ENCODE results near the gene NDUFAB1.

NDUFAB1 gene

DNA sequence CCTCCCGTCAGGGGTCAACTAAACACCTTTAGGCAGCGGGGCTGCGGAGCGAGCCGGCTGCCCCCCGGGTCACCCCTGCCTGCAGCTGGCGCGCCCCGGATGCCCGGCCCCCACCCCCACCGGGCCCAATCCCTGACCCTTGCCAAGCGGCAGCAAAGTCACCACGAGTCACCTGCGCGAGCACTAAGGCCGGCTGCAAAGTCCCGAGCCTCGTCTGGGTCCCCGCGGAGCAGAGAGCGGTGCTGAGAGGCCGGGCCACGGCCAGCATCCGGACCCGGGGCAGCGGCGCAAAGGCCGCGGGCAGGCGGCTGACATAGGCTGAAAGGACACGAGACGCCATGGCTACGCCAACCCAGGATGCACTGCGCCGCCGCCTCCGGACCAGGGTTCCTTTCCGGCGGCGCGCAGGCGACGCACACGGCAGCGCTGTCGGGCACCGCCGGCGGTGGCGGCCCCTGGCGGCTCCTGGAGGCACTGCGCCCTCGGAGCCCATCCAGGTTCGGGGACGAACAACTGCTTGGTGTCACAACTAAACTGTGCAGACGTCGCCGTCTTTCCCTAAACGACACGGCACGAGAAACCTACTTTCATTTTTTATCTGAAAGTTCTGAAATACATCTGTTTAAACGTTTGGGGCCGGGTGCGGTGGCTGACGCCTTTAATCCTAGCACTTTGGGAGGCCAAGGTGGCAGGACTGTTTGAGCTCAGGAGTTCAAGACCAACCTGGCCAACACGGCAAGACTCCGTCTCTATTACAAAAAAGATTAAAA lies at the start of gene NDUFAB1:
Gene NDUFAB1, minus strand, starts transcription at position 366 of the 770 bp plus-strand sequence. Its CDS starts 26 bp downstream, at position 340.
- peak; percentile 91 for DNase-seq (ENCODE audit: extremely low spot score)
- POLR2A ChIA-PET: interaction anchor here (1.0 to 1.5 kb wide), 6 partner anchors 9 to 119 kb away, joined by 3 to 6 read pairs (median 3); partner anchors contain the start of genes EARS2, GGA2 and UBFD1
- CTCF ChIA-PET: interaction anchor here (0.6 to 1.4 kb wide), 15 partner anchors 8 to 429 kb away, joined by 3 to 4 read pairs (median 3); partner anchors contain the start of genes EARS2 and UBFD1
- TF ChIP-seq FOXM1 (IDR thresholded peaks at IDR 0.05; ENCODE audit: borderline replicate concordance) (no peak), ZNF384 (IDR thresholded peaks at IDR 0.05) (no peak), BHLHE40 (IDR thresholded peaks at IDR 0.05; ENCODE audit: borderline replicate concordance) (no peak), SP1 (IDR thresholded peaks at IDR 0.05) (no peak), TARDBP (IDR thresholded peaks at IDR 0.05) (no peak), CTBP1 (IDR thresholded peaks at IDR 0.05; ENCODE audit: borderline replicate concordance) (no peak), FOXA1 (IDR thresholded peaks at IDR 0.05) (no peak), NFRKB (IDR thresholded peaks at IDR 0.05) (no peak), FOXK2 (IDR thresholded peaks at IDR 0.05) (no peak)

- ChIA-PET POLR2A (interaction anchor here (2.0 kb wide), 1 partner anchor 90 kb away, joined by 4 read pairs; no protein-coding TSS in a partner anchor), CTCF (interaction anchor here (0.7 kb wide), 1 partner anchor 29 kb away, joined by 3 read pairs; no protein-coding TSS in a partner anchor)
- TF ChIP-seq HDGF (IDR thresholded peaks at IDR 0.05; ENCODE audit: borderline replicate concordance): no peak
- TF ChIP-seq FOXM1 (IDR thresholded peaks at IDR 0.05; ENCODE audit: borderline replicate concordance): no peak
- no peak for TF ChIP-seq BHLHE40 (IDR thresholded peaks at IDR 0.05; ENCODE audit: borderline replicate concordance)
- TF ChIP-seq SP1 (IDR thresholded peaks at IDR 0.05): no peak
- no peak for TF ChIP-seq FOXA1 (IDR thresholded peaks at IDR 0.05)
- no peak for TF ChIP-seq TARDBP (IDR thresholded peaks at IDR 0.05)
- no peak for TF ChIP-seq L3MBTL2 (conservative IDR thresholded peaks at IDR 0.05)
- TF ChIP-seq NFRKB (IDR thresholded peaks at IDR 0.05): no peak
- TF ChIP-seq CTBP1 (IDR thresholded peaks at IDR 0.05; ENCODE audit: borderline replicate concordance): no peak
- no peak for TF ChIP-seq PKNOX1 (IDR thresholded peaks at IDR 0.05)
- TF ChIP-seq ZNF384 (IDR thresholded peaks at IDR 0.05): no peak
- no peak for TF ChIP-seq LEF1 (IDR thresholded peaks at IDR 0.05; ENCODE audit: borderline replicate concordance)
- TF ChIP-seq FOXK2 (IDR thresholded peaks at IDR 0.05): no peak
- TF ChIP-seq ARNT (IDR thresholded peaks at IDR 0.05): no peak
- no peak for TF ChIP-seq ELF4 (IDR thresholded peaks at IDR 0.05)
- TF ChIP-seq SUZ12 (IDR thresholded peaks at IDR 0.05): no peak
- DNase-seq (ENCODE audit: extremely low spot score): no peak
Observed at GRCh38 chr16:23642246-23642774, 46.2 kb upstream of the NDUFAB1 start.

GRCh38 chr16:23640931-23641765 lies 45.0 kb upstream of the NDUFAB1 start, which contains the start of the genes DCTN5 and PALB2:
Gene DCTN5 (plus strand): TSS chr16:23641466. CDS start chr16:23641543, 77 bp downstream.
Gene PALB2 (minus strand): TSS chr16:23641310. CDS start chr16:23641157, 153 bp downstream.
- TF ChIP-seq CTBP1 (IDR thresholded peaks at IDR 0.05; ENCODE audit: borderline replicate concordance) (peak; percentile 21; the same call in 1 of the 2 replicates), ZNF384 (IDR thresholded peaks at IDR 0.05) (no peak), BHLHE40 (IDR thresholded peaks at IDR 0.05; ENCODE audit: borderline replicate concordance) (no peak), TARDBP (IDR thresholded peaks at IDR 0.05) (no peak), FOXK2 (IDR thresholded peaks at IDR 0.05) (no peak), ELF4 (IDR thresholded peaks at IDR 0.05) (peak; percentile 65), L3MBTL2 (conservative IDR thresholded peaks at IDR 0.05) (peak; percentile 94), NFRKB (IDR thresholded peaks at IDR 0.05) (no peak), FOXA1 (IDR thresholded peaks at IDR 0.05) (no peak), ARNT (IDR thresholded peaks at IDR 0.05) (no peak), FOXM1 (IDR thresholded peaks at IDR 0.05; ENCODE audit: borderline replicate concordance) (no peak), LEF1 (IDR thresholded peaks at IDR 0.05; ENCODE audit: borderline replicate concordance) (no peak), PKNOX1 (IDR thresholded peaks at IDR 0.05) (peak; percentile 54; the same call in 1 of the 2 replicates), SUZ12 (IDR thresholded peaks at IDR 0.05) (no peak), SP1 (IDR thresholded peaks at IDR 0.05) (no peak), HDGF (IDR thresholded peaks at IDR 0.05; ENCODE audit: borderline replicate concordance) (no peak)
- peak; percentile 96 for DNase-seq (ENCODE audit: extremely low spot score)
- ChIA-PET CTCF (interaction anchor here (1.4 kb wide), 1 partner anchor 44 kb away, joined by 3 read pairs; no protein-coding TSS in a partner anchor), POLR2A (interaction anchor here (0.7 to 2.0 kb wide), 6 partner anchors 9 to 92 kb away, joined by 3 to 8 read pairs (median 4); partner anchors contain the start of gene PLK1)

GRCh38 chr16:23640615-23640930 lies 44.5 kb upstream of the NDUFAB1 start:
- ChIA-PET POLR2A (interaction anchor here (0.7 to 2.0 kb wide), 5 partner anchors 10 to 92 kb away, joined by 3 to 8 read pairs (median 4); partner anchors contain the start of gene PLK1), CTCF (interaction anchor here (0.6 to 1.4 kb wide), 2 partner anchors 44 to 360 kb away, joined by 3 read pairs; no protein-coding TSS in a partner anchor)
- no peak for TF ChIP-seq LEF1 (IDR thresholded peaks at IDR 0.05; ENCODE audit: borderline replicate concordance)
- no peak for TF ChIP-seq ZNF384 (IDR thresholded peaks at IDR 0.05)
- TF ChIP-seq ELF4 (IDR thresholded peaks at IDR 0.05): no peak
- TF ChIP-seq BHLHE40 (IDR thresholded peaks at IDR 0.05; ENCODE audit: borderline replicate concordance): no peak
- TF ChIP-seq FOXK2 (IDR thresholded peaks at IDR 0.05): no peak
- TF ChIP-seq PKNOX1 (IDR thresholded peaks at IDR 0.05): no peak
- peak; percentile 14 for DNase-seq (ENCODE audit: extremely low spot score)

GRCh38 chr16:23635958-23636357 lies 39.8 kb upstream of the NDUFAB1 start:
- ChIA-PET POLR2A (no interaction called here), CTCF (no interaction called here)
- no peak for DNase-seq (ENCODE audit: extremely low spot score)
- TF ChIP-seq ZNF384 (IDR thresholded peaks at IDR 0.05) (no peak), FOXM1 (IDR thresholded peaks at IDR 0.05; ENCODE audit: borderline replicate concordance) (no peak), LEF1 (IDR thresholded peaks at IDR 0.05; ENCODE audit: borderline replicate concordance) (no peak), ARNT (IDR thresholded peaks at IDR 0.05) (no peak), ELF4 (IDR thresholded peaks at IDR 0.05) (no peak), FOXK2 (IDR thresholded peaks at IDR 0.05) (no peak), FOXA1 (IDR thresholded peaks at IDR 0.05) (no peak), SP1 (IDR thresholded peaks at IDR 0.05) (no peak), NFRKB (IDR thresholded peaks at IDR 0.05) (no peak), HDGF (IDR thresholded peaks at IDR 0.05; ENCODE audit: borderline replicate concordance) (no peak), TARDBP (IDR thresholded peaks at IDR 0.05) (no peak), SUZ12 (IDR thresholded peaks at IDR 0.05) (no peak), PKNOX1 (IDR thresholded peaks at IDR 0.05) (no peak), L3MBTL2 (conservative IDR thresholded peaks at IDR 0.05) (no peak)
